Measurements from ENCODE around the gene MPPE1. TPM values are rescaled to one million over a fixed set of nuclear protein-coding genes. Genes with fewer than 3 reads are reported as not detected.
"Not testable (repeated sequence)": the region's sequence is repeated elsewhere in the genome, so short reads cannot be mapped to it uniquely, and the experiment has no call there.

MPPE1 gene
- total RNA-seq, 1 experiment from 2014 or later = 15.7 TPM

DNA sequence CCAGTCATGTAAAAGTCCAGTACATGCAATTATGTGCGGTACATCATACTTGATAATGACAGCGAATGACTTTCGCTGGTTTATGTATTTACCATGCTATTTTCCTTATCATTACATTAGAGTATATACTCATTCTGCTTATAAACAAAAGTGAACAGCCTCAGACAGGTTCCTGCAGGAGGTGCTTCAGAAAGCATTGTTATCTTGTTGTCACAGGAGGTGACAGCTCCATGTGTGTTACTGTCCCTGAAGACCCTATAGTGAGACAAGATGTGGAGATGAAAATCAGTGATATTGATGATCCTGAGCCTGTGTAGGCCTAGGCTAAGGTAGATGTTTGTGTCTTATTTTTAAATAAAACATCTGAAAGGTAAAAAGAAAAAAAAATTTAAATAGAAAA is 15.3 kb upstream of the MPPE1 start:
- no peak for TF ChIP-seq CTCF (IDR thresholded peaks at IDR 0.05; ENCODE audit: unreplicated experiment)
- Mint-ChIP-seq H3K27me3 (ENCODE audit: insufficient read depth, unreplicated experiment) (no peaks in the 10 kb centered on the region), H3K9me3 (ENCODE audit: unreplicated experiment) (no peaks in the 10 kb centered on the region), H3K4me1 (ENCODE audit: insufficient read depth, unreplicated experiment) (no peaks in the 10 kb centered on the region), H3K4me3 (ENCODE audit: unreplicated experiment) (no peak overlapping the region), H3K36me3 (ENCODE audit: insufficient read depth, unreplicated experiment) (no peaks in the 10 kb centered on the region), H3K27ac (ENCODE audit: low read depth, unreplicated experiment) (no peak overlapping the region)
- ChIA-PET POLR2A (interaction anchor here (1.1 to 1.5 kb wide), 3 partner anchors 10 to 23 kb away, joined by 3 read pairs; partner anchors contain the start of gene MPPE1), CTCF (interaction anchor here (1.1 to 1.9 kb wide), 3 partner anchors 14 to 196 kb away, joined by 3 to 12 read pairs (median 8); no protein-coding TSS in a partner anchor)
- intact Hi-C loops (cut with micrococcal nuclease) = no loop called here
- BruUV-seq (replicated peaks) = no TSS peak
- no peak for DNase-seq (ENCODE audit: unreplicated experiment)

- H3K36me3 Mint-ChIP-seq (ENCODE audit: insufficient read depth, unreplicated experiment); POLR2A ChIA-PET; H3K27ac Mint-ChIP-seq (ENCODE audit: low read depth, unreplicated experiment); DNase-seq (ENCODE audit: unreplicated experiment); H3K4me3 Mint-ChIP-seq (ENCODE audit: unreplicated experiment); H3K27me3 Mint-ChIP-seq (ENCODE audit: insufficient read depth, unreplicated experiment); H3K4me1 Mint-ChIP-seq (ENCODE audit: insufficient read depth, unreplicated experiment); CTCF ChIA-PET; H3K9me3 Mint-ChIP-seq (ENCODE audit: unreplicated experiment); intact Hi-C loops (cut with micrococcal nuclease); BruUV-seq (replicated peaks): not testable (repeated sequence)
Observed at GRCh38 chr18:11919522-11919921, 11.4 kb upstream of the MPPE1 start.

- ChIA-PET POLR2A (interaction anchor here (0.7 to 1.1 kb wide), 2 partner anchors 20 to 74 kb away, joined by 3 to 4 read pairs; no protein-coding TSS in a partner anchor), CTCF (interaction anchor here (0.8 kb wide), 1 partner anchor 21 kb away, joined by 3 read pairs; no protein-coding TSS in a partner anchor)
- BruUV-seq (replicated peaks); H3K27me3 Mint-ChIP-seq (ENCODE audit: insufficient read depth, unreplicated experiment); H3K27ac Mint-ChIP-seq (ENCODE audit: low read depth, unreplicated experiment); H3K36me3 Mint-ChIP-seq (ENCODE audit: insufficient read depth, unreplicated experiment); H3K9me3 Mint-ChIP-seq (ENCODE audit: unreplicated experiment); H3K4me3 Mint-ChIP-seq (ENCODE audit: unreplicated experiment); DNase-seq (ENCODE audit: unreplicated experiment); intact Hi-C loops (cut with micrococcal nuclease); H3K4me1 Mint-ChIP-seq (ENCODE audit: insufficient read depth, unreplicated experiment): not testable (repeated sequence)
Observed at GRCh38 chr18:11916880-11917279, 8.8 kb upstream of the MPPE1 start.

- Mint-ChIP-seq H3K9me3 (ENCODE audit: unreplicated experiment) (no peaks in the 10 kb centered on the region), H3K4me3 (ENCODE audit: unreplicated experiment) (no peak overlapping the region), H3K36me3 (ENCODE audit: insufficient read depth, unreplicated experiment) (peaks cover 22% of the 10 kb centered on the region), H3K27ac (ENCODE audit: low read depth, unreplicated experiment) (peak overlapping the region; percentile 89), H3K27me3 (ENCODE audit: insufficient read depth, unreplicated experiment) (no peaks in the 10 kb centered on the region), H3K4me1 (ENCODE audit: insufficient read depth, unreplicated experiment) (no peaks in the 10 kb centered on the region)
- no peak for TF ChIP-seq CTCF (IDR thresholded peaks at IDR 0.05; ENCODE audit: unreplicated experiment)
- ChIA-PET CTCF (interaction anchor here (0.7 to 1.7 kb wide), 5 partner anchors 25 to 113 kb away, joined by 3 to 7 read pairs (median 3); no protein-coding TSS in a partner anchor), POLR2A (interaction anchor here (0.7 to 2.7 kb wide), 5 partner anchors 18 to 106 kb away, joined by 3 to 17 read pairs (median 5); partner anchors contain the start of genes CHMP1B and IMPA2)
- intact Hi-C loops (cut with micrococcal nuclease) = loop anchor here (2.0 kb wide), 1 partner anchor 49 kb away; no protein-coding TSS in a partner anchor
- DNase-seq (ENCODE audit: unreplicated experiment) = peak; percentile 20
- no TSS peak for BruUV-seq (replicated peaks)
Observed at GRCh38 chr18:11909591-11910026, 1.5 kb upstream of the MPPE1 start.

DNA sequence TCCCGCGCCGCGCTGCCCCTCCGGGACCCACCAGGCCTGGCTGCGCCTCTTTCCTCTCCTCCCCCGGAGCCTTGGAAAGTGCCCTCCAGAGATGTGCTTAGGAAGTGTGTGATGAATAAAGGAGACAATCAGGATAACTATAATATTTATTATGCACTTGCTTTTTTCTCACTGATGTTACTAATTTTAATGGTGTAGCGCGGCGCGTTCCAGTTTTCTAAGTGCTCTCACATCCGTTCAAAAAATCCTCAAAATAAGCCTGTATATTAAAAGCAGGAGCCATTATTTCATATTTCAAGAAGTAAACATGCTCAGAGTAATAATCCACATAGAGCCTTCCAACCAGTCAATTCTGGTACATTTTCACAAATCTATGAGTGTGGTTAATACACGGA is 941 bp upstream of the MPPE1 start:
- no peak for TF ChIP-seq CTCF (IDR thresholded peaks at IDR 0.05; ENCODE audit: unreplicated experiment)
- H3K27ac Mint-ChIP-seq (ENCODE audit: low read depth, unreplicated experiment) = peak overlapping the region; percentile 89
- intact Hi-C loops (cut with micrococcal nuclease) = loop anchor here (2.0 kb wide), 1 partner anchor 48 kb away; no protein-coding TSS in a partner anchor
- DNase-seq (ENCODE audit: unreplicated experiment) = peak; percentile 22
- CTCF ChIA-PET = interaction anchor here (0.8 to 1.7 kb wide), 4 partner anchors 16 to 87 kb away, joined by 3 to 7 read pairs (median 4); no protein-coding TSS in a partner anchor
- peaks cover 22% of the 10 kb centered on the region for H3K36me3 Mint-ChIP-seq (ENCODE audit: insufficient read depth, unreplicated experiment)
- POLR2A ChIA-PET = interaction anchor here (0.7 to 2.7 kb wide), 14 partner anchors 16 to 254 kb away, joined by 3 to 17 read pairs (median 3); partner anchors contain the start of genes CHMP1B and IMPA2
- no peaks in the 10 kb centered on the region for H3K4me1 Mint-ChIP-seq (ENCODE audit: insufficient read depth, unreplicated experiment)
- BruUV-seq (replicated peaks) = no TSS peak
- H3K4me3 Mint-ChIP-seq (ENCODE audit: unreplicated experiment) = peak overlapping the region; percentile 92
- H3K27me3 Mint-ChIP-seq (ENCODE audit: insufficient read depth, unreplicated experiment) = no peaks in the 10 kb centered on the region
- no peaks in the 10 kb centered on the region for H3K9me3 Mint-ChIP-seq (ENCODE audit: unreplicated experiment)

All from MCF 10A (cell line).